Measurements from ENCODE around the gene SLC7A14.

Gene SLC7A14

DNA sequence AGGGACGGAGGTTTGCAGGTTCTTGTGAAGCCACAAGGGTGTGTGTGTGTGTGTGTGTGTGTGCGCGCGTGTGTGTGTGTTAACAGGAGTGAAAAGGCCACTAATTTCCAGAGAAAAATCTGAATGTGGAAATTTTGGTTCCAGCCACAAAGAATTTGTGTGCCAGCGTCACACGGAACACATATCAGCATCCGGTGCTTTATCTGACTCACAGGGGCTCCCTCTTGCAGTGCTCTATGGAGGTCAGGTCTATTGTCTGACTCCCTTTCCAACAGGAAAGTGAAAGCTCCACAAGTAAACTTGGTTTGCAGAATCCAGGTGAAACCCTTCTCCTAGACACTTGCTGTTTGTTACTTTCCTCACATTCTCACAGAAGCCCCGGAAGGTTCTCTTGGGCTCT, 161.0 kb downstream of the SLC7A14 start:
- no peak for DNase-seq

- no peak for DNase-seq
These were observed 162.8 kb downstream of the SLC7A14 start for GRCh38 chr3:170423001-170423615.

- DNase-seq, result no peak
These were observed 164.1 kb downstream of the SLC7A14 start for GRCh38 chr3:170421758-170422157.

- peak; percentile 66 to 73 for DNase-seq
These were observed 164.7 kb downstream of the SLC7A14 start for GRCh38 chr3:170421111-170421641.

GRCh38 chr3:170420307-170420821, 165.5 kb downstream of the SLC7A14 start:
- no peak for DNase-seq

- DNase-seq, result peak; percentile 31 to 53
These were observed 166.3 kb downstream of the SLC7A14 start for GRCh38 chr3:170419557-170420087.

DNA sequence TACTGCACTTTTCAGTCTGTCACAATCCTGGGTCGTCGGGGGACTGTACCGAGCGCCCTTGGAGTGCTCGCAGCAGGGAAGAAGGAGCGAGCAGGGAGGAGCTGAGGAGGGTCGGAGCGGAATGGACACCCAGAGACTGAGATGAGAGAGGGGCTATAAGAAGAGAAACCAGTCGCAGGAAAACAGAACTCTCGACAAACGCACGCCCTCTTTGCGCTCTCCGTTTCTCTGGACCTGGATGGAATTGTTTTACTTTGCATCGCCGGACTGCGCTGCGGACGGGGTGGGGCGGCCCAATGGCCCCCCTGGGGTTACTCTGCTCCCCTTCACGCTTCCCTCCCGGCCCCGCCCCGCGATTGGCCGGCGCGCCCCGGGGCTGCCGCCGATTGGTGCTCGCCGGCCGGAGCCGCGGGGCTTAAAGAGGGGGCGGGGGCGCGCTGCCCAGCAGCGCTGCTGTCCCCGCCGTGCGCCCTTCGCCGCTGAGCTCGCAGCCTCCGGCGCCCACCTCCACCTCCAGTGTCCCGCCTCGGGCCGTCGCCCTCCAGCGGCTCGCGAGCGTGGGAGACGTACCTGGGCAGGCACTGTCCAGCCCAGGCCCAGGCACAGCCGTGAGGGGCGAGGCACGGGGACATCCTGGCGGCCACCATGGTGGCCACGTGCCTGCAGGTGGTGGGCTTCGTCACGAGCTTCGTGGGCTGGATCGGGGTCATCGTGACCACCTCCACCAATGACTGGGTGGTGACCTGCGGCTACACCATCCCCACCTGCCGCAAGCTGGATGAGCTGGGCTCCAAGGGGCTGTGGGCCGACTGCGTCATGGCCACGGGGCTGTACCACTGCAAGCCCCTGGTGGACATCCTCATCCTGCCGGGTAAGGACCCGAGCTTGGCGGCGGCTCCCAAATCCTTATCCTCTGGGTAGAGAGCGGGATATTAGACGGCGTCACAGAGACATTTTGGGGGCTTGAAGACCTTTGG, 167.2 kb downstream of the SLC7A14 start, which contains the start of gene CLDN11:
CLDN11 (plus strand) TSS at position 447 of the 977 bp plus-strand sequence; CDS start at position 646, 199 bp downstream.
- peak; percentile 74 to 80 for DNase-seq

DNA sequence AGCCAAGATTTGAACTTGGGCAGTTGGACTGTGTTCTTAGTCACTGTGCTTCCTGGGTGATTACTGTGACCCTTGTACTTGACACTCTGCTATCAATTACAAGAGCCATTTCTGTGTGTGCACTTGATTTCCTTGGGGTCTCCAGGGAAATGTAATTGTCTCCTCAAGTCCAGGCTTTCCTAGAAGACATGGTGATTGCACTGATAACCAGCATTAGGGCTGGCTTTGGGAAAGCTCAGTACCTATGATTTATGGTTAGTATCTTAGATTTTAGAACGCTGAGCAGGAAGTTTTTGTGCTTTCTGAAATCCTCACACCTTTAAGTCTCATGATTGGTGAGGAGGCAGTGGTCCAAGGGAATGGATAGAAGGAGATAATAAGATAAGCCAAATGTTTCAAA, 168.8 kb downstream of the SLC7A14 start:
- no peak for DNase-seq

DNA sequence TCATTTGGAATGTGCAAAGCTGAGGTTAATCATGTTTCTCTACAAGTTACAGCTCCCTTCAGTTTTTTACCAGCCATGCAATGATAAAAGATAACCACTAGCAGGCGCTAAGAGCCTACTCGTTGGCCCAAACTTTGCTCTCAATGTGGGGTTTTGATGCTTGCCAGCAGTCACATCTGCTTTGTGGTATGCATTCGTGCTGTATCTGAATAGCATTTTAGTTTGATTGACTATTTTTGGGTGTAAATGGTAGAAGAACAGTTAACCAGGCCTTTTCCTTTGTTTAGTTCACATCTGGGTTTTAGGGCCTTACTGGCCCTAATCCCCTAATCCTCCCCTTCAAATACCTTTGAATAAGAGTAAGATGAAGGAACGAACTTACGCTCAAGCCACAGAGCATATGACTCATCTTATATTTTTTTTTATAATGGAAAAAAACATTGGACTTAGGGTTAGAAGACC, 171.6 kb downstream of the SLC7A14 start:
- peak; percentile 32 to 77 for DNase-seq

DNA sequence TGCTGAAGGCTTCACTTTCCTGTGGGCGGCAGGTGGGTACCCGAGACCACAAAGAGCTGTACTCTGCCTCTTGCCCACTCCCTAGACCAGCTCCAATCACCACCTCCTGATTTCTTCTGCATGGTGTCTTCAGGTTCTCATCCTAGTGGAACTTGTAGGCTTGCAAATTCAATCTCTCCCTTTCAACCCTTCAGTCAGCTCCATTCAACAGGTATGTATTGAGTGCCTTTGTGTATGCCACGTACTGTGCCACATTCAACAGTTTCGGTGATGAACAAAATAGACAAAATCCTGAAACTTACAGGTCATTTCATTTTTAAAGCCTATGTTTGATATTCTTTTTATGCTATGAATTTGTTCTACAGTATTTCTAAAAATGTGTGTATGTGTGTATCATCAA, 172.6 kb downstream of the SLC7A14 start:
- DNase-seq, result no peak

GRCh38 chr3:170410428-170411029, 175.3 kb downstream of the SLC7A14 start:
- DNase-seq, result peak in 1 of 2 donors; percentile 52

Data from hippocampal formation (tissue), 2 donors.